PC-9 (cell line): ENCODE results near the gene CEP76.
"Not testable (repeated sequence)": the region's sequence is repeated elsewhere in the genome, so short reads cannot be mapped to it uniquely, and the experiment has no call there.

ENCODE experiments used
- CTCF ChIP-seq: fragments of 200-600 bp; sonication (generic); conservative IDR thresholded peaks from 2 replicates; pipeline ENCODE4 v1.6.1; 2017; ENCODE audit warnings: mixed run types, antibody characterized with exemption, mild to moderate bottlenecking, moderate library complexity
- EZH2 ChIP-seq: fragments of 200-600 bp; sonication (generic); IDR thresholded peaks from 2 replicates; pipeline ENCODE4 v1.8.0; 2017; ENCODE audit warnings: antibody characterized with exemption, low read depth

GRCh38 chr18:12643756-12644155, 58.8 kb downstream of the CEP76 start:
- not testable (repeated sequence) for TF ChIP-seq EZH2, CTCF
